Brain microvascular endothelial cell (primary cell): ENCODE measurements around the gene ZCCHC24.

Source experiments
- DNase-seq: peaks from one replicate; pipeline ENCODE4 v3.0.0-alpha.2; 2020
- H3K27ac ChIP-seq: fragments of 250-450 bp; sonication (Bioruptor Pico); 2 replicates; pipeline ENCODE4 v1.5.1; 2020; ENCODE audit warnings: mild to moderate bottlenecking, moderate library complexity
- H3K27me3 ChIP-seq: fragments of 250-450 bp; sonication (Bioruptor Pico); replicated peaks from 2 replicates; pipeline ENCODE4 v1.5.1; 2020; ENCODE audit warnings: mild to moderate bottlenecking
- H3K36me3 ChIP-seq: fragments of 250-450 bp; sonication (Bioruptor Pico); replicated peaks from 2 replicates; pipeline ENCODE4 v1.5.1; 2020; ENCODE audit warnings: mild to moderate bottlenecking
- H3K4me3 ChIP-seq: 2 replicates; pipeline ENCODE4 v1.5.1; 2011; ENCODE audit warnings: low read depth, mild to moderate bottlenecking, control low read depth, low read length, moderate library complexity
- in situ Hi-C: cut with HindIII; loops from 2 replicates; pipeline ENCODE4 v1.10.0; 2017; ENCODE audit warnings: low sequenced_read_pairs, low pct_ligation_motif_present
- TF ChIP-seq, protein P1 (sequence below): IDR thresholded peaks from 2 replicates; pipeline ENCODE4 v1.5.1; 2011; ENCODE audit warnings: low read depth, mild to moderate bottlenecking, moderate library complexity, low read length, control low read depth, inconsistent platforms; ENCODE audit errors: missing control alignments

Gene ZCCHC24

DNA sequence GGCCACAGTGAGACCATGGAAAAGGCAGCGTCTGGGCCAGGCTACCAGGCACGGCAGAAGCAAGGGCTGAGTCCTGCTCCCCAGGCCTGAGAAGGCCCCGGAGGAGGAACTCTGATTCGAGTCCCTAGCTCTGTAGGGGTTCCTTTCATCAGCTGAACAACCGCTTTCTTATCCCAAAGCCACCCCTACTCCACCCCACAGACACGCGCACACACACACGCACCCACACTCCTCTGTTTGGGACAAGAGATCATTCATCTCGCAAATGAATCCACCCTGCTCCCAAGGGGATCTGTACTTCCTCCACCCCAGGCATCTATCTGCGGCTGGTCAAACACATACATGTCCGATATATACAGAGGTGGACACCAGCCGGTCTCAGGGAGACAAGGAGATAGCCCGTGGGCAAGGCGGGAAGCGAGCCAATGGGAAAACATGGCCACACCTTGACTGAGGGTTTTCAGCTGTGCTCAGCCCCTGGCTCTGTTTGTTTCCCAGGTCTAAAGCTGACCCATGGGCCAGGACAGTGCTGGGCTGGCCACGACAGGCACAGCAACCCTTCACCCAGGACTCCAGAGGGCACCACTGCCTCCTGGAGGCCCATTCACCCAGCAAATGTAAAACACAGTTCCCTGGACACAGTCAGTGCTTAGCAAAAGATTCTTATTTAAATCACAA is 7.3 kb downstream of the ZCCHC24 start:
- no peak for DNase-seq
- H3K27ac ChIP-seq, result no peak overlapping the region
- H3K36me3 ChIP-seq, result peaks cover 3% of the 10 kb centered on the region
- TF ChIP-seq, protein P1, sequence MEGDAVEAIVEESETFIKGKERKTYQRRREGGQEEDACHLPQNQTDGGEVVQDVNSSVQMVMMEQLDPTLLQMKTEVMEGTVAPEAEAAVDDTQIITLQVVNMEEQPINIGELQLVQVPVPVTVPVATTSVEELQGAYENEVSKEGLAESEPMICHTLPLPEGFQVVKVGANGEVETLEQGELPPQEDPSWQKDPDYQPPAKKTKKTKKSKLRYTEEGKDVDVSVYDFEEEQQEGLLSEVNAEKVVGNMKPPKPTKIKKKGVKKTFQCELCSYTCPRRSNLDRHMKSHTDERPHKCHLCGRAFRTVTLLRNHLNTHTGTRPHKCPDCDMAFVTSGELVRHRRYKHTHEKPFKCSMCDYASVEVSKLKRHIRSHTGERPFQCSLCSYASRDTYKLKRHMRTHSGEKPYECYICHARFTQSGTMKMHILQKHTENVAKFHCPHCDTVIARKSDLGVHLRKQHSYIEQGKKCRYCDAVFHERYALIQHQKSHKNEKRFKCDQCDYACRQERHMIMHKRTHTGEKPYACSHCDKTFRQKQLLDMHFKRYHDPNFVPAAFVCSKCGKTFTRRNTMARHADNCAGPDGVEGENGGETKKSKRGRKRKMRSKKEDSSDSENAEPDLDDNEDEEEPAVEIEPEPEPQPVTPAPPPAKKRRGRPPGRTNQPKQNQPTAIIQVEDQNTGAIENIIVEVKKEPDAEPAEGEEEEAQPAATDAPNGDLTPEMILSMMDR, result peak; percentile 56
- in situ Hi-C loops, result no loop called here
- no peak overlapping the region for H3K4me3 ChIP-seq
- H3K27me3 ChIP-seq, result no peaks in the 10 kb centered on the region

DNA sequence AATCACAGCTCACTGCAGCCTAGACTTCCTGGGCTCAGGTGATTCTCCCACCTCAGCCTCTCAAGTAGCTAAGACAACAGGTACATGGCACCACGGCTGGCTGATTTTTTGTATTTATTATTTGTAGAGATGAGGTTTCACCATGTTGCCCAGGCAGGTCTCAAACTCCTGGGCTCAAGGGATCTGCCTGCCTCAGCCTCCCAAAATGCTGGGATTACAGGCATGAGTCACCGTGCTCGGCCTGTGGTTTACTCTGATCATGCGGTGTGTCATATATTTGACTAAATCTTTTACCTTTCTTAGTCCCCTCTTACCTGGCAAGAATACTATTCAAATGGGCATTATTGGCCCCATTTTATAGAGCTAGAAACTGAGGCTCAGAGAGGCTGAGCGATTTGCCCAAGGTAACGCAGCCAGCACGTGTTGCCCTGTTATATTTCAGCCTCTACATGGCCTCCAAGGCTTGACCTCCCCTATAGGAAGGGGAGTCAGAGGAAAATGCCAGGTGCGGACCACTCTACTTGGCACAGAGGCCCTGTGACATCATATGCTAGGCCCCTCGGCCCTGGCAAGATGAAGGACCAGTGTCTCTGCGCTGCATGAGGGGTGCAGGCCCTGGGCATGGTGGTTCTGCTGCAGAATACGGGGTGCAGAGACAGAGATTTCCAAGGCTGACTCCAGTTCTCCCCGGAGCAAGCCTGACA is 8.2 kb downstream of the ZCCHC24 start:
- Histone ChIP-seq H3K36me3 (peaks cover 3% of the 10 kb centered on the region), H3K4me3 (no peak overlapping the region), H3K27me3 (no peaks in the 10 kb centered on the region), H3K27ac (no peak overlapping the region)
- in situ Hi-C loops, result no loop called here
- DNase-seq, result no peak
- TF ChIP-seq, protein P1, result no peak

DNA sequence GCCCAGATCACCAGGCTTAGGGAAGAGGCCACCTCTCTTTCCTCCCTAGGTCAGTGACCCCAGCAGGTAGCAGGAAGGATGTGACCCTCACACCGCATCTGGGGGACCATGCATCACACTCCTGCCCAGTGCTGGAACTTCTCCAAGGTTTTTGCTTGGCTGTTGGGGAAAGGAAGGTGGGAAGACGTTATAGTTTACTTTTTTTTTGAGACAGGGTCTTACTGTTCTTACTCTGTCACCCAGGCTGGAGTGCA is 8.6 kb downstream of the ZCCHC24 start:
- in situ Hi-C loops, result no loop called here
- DNase-seq, result no peak
- TF ChIP-seq, protein P1, result no peak
- H3K27me3 ChIP-seq, result no peaks in the 10 kb centered on the region
- H3K36me3 ChIP-seq, result peaks cover 3% of the 10 kb centered on the region
- H3K4me3 ChIP-seq, result no peak overlapping the region
- no peak overlapping the region for H3K27ac ChIP-seq

DNA sequence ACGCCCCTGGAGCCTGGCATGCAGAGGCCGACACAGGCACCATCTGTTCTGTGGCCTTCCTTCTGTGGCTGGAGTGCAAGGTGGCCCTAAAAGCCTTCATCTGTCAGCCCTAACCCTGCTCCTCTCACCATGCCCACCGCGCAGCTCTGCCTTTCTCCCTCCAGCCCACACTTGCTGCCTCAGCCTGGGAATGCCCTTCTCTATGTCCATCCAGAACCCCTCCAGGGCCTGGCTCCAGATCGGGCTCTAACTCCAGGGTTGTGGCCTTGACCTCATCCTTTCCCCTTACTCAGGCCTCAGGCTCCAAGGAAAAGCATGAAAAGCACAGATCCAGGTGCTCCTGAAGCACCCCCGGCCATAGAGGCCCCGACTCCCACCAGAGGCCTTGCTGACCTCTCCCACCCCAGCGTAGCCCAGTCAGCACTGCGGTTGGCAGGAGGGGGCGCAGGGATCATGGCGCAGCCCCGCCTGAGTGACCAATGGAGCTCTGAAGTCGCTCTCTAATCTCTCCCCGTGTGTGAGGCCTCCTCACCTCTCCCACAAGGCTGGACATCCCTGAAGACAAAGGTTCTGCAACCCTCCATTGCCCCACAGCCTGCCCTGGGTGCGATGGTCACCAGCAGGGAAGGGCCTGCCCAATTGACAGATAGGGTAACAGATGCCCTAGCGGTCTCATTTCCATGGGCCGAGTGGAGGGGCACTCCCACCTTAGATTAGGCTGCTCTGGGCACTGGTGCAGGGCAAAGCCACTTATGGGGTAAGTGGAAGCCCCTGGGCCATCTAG is 9.2 kb downstream of the ZCCHC24 start:
- H3K27me3 ChIP-seq, result no peaks in the 10 kb centered on the region
- peaks cover 3% of the 10 kb centered on the region for H3K36me3 ChIP-seq
- in situ Hi-C loops, result no loop called here
- H3K4me3 ChIP-seq, result no peak overlapping the region
- no peak for DNase-seq
- H3K27ac ChIP-seq, result no peak overlapping the region
- TF ChIP-seq, protein P1, result no peak

DNA sequence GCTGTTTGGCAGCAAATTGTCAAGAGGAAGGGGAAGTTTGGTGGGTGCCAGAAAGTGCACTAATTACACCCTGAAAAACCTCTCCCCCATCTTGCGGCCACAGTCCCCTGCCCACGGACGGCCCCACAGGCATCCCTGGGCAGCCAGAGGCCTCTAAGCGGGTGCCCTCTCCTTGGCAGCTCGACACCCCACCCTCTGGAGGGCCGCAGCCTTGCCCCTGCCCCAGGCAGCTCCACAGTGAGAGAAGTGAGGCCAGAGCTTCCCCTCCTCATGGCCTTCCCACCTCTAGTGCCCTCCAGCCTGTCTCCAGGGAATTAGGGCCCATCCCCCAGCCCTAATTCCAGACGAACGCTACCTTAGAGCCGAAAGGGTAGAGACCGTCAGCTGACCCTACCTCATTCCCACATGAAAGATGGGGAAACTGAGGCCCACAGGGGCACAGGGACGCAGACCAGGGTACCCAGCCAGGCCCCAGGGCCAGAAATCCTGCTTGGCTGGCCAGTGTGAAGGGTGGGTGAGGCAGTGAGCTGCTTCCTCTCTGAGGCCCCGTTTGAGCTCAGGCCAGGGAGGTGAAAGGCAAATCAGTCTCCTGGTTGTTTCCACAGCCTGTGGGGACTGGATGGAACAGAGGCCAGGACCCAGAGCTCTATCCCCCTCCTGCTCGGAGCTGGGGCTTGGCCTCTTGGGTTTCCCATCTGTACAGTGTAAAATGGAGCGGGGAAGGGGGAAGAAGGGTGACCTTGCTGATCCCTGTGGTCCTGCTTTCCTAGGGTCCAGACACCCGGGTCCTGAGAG is 10.0 kb downstream of the ZCCHC24 start:
- H3K27ac ChIP-seq, result peak overlapping the region; percentile 84
- H3K27me3 ChIP-seq, result no peaks in the 10 kb centered on the region
- peaks cover 3% of the 10 kb centered on the region for H3K36me3 ChIP-seq
- TF ChIP-seq, protein P1, result no peak
- DNase-seq, result no peak
- in situ Hi-C loops, result no loop called here
- no peak overlapping the region for H3K4me3 ChIP-seq
